Neuronal stem cell (in vitro differentiated cells): ENCODE data around the gene AP1G2.

Source experiments
- DNase-seq: peaks from one replicate; pipeline ENCODE4 v3.0.0-alpha.2; 2013; ENCODE audit warnings: low spot score
- H2AFZ ChIP-seq: one replicate; pipeline ENCODE4 v1.6.1; 2013; ENCODE audit warnings: mild to moderate bottlenecking, low read length, inconsistent platforms
- H2AK5ac ChIP-seq: 2 replicates; pipeline ENCODE4 v1.6.1; 2013; ENCODE audit warnings: low read depth, mild to moderate bottlenecking, inconsistent platforms, low read length, moderate library complexity, mixed read lengths
- H2BK120ac ChIP-seq: 2 replicates; pipeline ENCODE4 v1.6.1; 2013; ENCODE audit warnings: low read depth, mild to moderate bottlenecking, inconsistent platforms, low read length, moderate library complexity, mixed read lengths
- H2BK12ac ChIP-seq: one replicate; pipeline ENCODE4 v1.6.1; 2013; ENCODE audit warnings: low read length, inconsistent platforms
- H2BK15ac ChIP-seq: 2 replicates; pipeline ENCODE4 v1.6.1; 2013; ENCODE audit warnings: mild to moderate bottlenecking, low read length, inconsistent platforms, mixed read lengths
- H2BK5ac ChIP-seq: one replicate; pipeline ENCODE4 v1.6.1; 2013; ENCODE audit warnings: inconsistent platforms, mild to moderate bottlenecking, low read length, moderate library complexity
- H3K14ac ChIP-seq: one replicate; pipeline ENCODE4 v1.6.1; 2013; ENCODE audit warnings: low read length, inconsistent platforms
- H3K18ac ChIP-seq: 2 replicates; pipeline ENCODE4 v1.6.1; 2013; ENCODE audit warnings: low read length, inconsistent platforms
- H3K23ac ChIP-seq: 2 replicates; pipeline ENCODE4 v1.6.1; 2013; ENCODE audit warnings: low read depth, mild to moderate bottlenecking, mixed read lengths, low read length, inconsistent platforms; ENCODE audit not compliant: poor library complexity
- H3K27ac ChIP-seq: replicated peaks from 3 replicates; pipeline ENCODE4 v1.5.1; 2013; ENCODE audit warnings: low read length, inconsistent platforms
- H3K27me3 ChIP-seq, 3 experiments: 2 replicates each; pipeline ENCODE4 v1.6.1; 2013; ENCODE audit warnings: low read length in 3 of 3, mild to moderate bottlenecking in 2 of 3, inconsistent platforms in 1 of 3, low read depth in 1 of 3, mixed read lengths in 1 of 3, moderate library complexity in 1 of 3; ENCODE audit not compliant: control insufficient read depth in 3 of 3, insufficient read depth in 3 of 3
- H3K36me3 ChIP-seq, 2 donors: replicated peaks in 1 of 2; 2 replicates each; pipeline ENCODE4 v1.6.1; 2013; ENCODE audit warnings: low read length in 2 of 2; ENCODE audit not compliant: control insufficient read depth in 2 of 2, insufficient read depth in 2 of 2
- H3K4ac ChIP-seq: 2 replicates; pipeline ENCODE4 v1.6.1; 2013; ENCODE audit warnings: inconsistent platforms, mild to moderate bottlenecking, low read length, moderate library complexity
- H3K4me1 ChIP-seq, 2 donors: 1 replicate in 1 of 2; 2 replicates in 1 of 2; pipeline ENCODE4 v1.6.1; 2013; ENCODE audit warnings: low read length in 2 of 2, low read depth in 1 of 2; ENCODE audit not compliant: control insufficient read depth in 2 of 2, insufficient read depth in 1 of 2
- H3K4me2 ChIP-seq: one replicate; pipeline ENCODE4 v1.6.1; 2013; ENCODE audit warnings: mild to moderate bottlenecking, low read length, inconsistent platforms; ENCODE audit not compliant: insufficient read depth, poor library complexity, severe bottlenecking
- H3K4me3 ChIP-seq, 2 donors: 2 replicates each; pipeline ENCODE4 v1.5.1; 2013; ENCODE audit warnings: low read length in 2 of 2, mild to moderate bottlenecking in 2 of 2, inconsistent platforms in 1 of 2, moderate library complexity in 1 of 2
- H3K79me1 ChIP-seq: one replicate; pipeline ENCODE4 v1.6.1; 2013; ENCODE audit warnings: low read depth, mild to moderate bottlenecking, inconsistent platforms, low read length, moderate library complexity
- H3K9ac ChIP-seq: one replicate; pipeline ENCODE4 v1.6.1; 2013; ENCODE audit warnings: mild to moderate bottlenecking, low read depth, low read length, inconsistent platforms; ENCODE audit not compliant: poor library complexity
- H3K9me3 ChIP-seq, 2 donors: replicated peaks in 1 of 2; 2 replicates each; pipeline versions ENCODE3 to v1.6.1; 2013; ENCODE audit warnings: low read length in 2 of 2, mild to moderate bottlenecking in 2 of 2, inconsistent platforms in 1 of 2, low read depth in 1 of 2, mixed read lengths in 1 of 2, moderate library complexity in 1 of 2; ENCODE audit not compliant: control insufficient read depth in 2 of 2, insufficient read depth in 1 of 2
- H4K8ac ChIP-seq: one replicate; pipeline ENCODE4 v1.6.1; 2013; ENCODE audit warnings: low read depth, mild to moderate bottlenecking, inconsistent platforms, low read length, moderate library complexity
- H4K91ac ChIP-seq: one replicate; pipeline ENCODE4 v1.6.1; 2013; ENCODE audit warnings: low read length, low read depth, mild to moderate bottlenecking, inconsistent platforms; ENCODE audit not compliant: poor library complexity
- WGBS, 2 donors: extraction: QIAGEN DNeasy Blood & Tissue Kit; methylation state at CpG; one replicate each; pipeline ENCODE4 v1.1.7; 2013; ENCODE audit warnings: missing lambda C conversion rate in 2 of 2, mixed read lengths in 1 of 2; ENCODE audit not compliant: insufficient read length in 2 of 2, insufficient replicate concordance in 1 of 2; ENCODE audit errors: extremely low coverage in 2 of 2; 5-methylcytosine and 5-hydroxymethylcytosine counted together

The AP1G2 gene

GRCh38 chr14:23559010-23559925 lies 8.3 kb downstream of the AP1G2 start:
- Histone ChIP-seq H3K27me3 (no peaks in the 10 kb centered on the region), H3K23ac (no peak overlapping the region), H3K79me1 (peaks cover 2% of the 10 kb centered on the region), H3K4me1 (peaks cover 9 to 12% of the 10 kb centered on the region in 2 donors), H2AK5ac (no peak overlapping the region), H3K27ac (no peak overlapping the region), H3K9ac (no peak overlapping the region), H3K9me3 (no peaks in the 10 kb centered on the region), H4K8ac (no peak overlapping the region), H2AFZ (no peak overlapping the region), H4K91ac (no peak overlapping the region), H2BK5ac (no peak overlapping the region), H2BK15ac (no peak overlapping the region), H2BK120ac (no peak overlapping the region), H3K36me3 (peaks cover 18 to 32% of the 10 kb centered on the region in 2 donors), H2BK12ac (no peak overlapping the region), H3K4me3 (no peak overlapping the region), H3K4ac (no peak overlapping the region), H3K18ac (no peak overlapping the region), H3K4me2 (no peak overlapping the region), H3K14ac (no peak overlapping the region)
- no CpG with 5 or more reads among the region's 21 CpGs for WGBS, 2 donors
- peak; percentile 68 for DNase-seq

DNA sequence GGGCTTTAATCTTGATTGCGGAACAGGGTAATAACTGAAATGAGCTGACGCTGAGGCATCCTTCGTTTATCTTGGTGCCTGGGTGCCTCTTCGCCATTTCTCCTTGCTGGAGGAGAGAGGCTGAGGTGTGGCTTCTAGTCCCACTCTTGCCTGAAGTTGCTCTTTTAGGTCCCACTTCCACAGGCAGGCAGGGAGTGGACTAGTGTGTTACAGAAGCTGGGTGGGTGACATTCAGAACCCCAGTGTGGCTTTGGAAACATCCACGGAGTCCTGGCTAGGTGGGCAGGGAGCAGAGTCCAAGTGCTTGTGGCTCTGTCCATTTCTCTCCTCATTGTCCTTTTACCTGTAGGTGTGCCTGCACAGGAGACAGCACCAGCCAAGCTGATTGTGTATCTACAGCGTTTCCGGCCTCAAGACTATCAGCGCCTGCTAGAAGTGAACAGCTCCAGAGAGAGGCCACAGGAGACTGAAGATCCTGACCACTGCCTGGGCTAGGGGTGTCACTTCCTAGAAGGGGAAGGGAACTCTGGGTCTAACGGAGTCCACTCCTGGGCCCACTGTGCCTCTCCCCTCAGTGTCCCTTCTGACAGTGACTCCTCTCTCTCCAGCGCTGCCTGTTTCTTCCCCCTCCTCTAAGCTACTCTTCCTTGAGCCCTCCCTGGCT lies 9.1 kb downstream of the AP1G2 start:
- Histone ChIP-seq H3K79me1 (peaks cover 2% of the 10 kb centered on the region), H3K9ac (no peak overlapping the region), H4K8ac (no peak overlapping the region), H3K18ac (no peak overlapping the region), H3K23ac (no peak overlapping the region), H2AK5ac (no peak overlapping the region), H3K4me1 (peaks cover 9 to 12% of the 10 kb centered on the region in 2 donors), H3K4me2 (no peak overlapping the region), H2BK15ac (no peak overlapping the region), H2AFZ (no peak overlapping the region), H3K4ac (no peak overlapping the region), H3K36me3 (peaks cover 18 to 28% of the 10 kb centered on the region in 2 donors), H3K27ac (no peak overlapping the region), H2BK120ac (no peak overlapping the region), H2BK12ac (no peak overlapping the region), H2BK5ac (no peak overlapping the region), H3K4me3 (no peak overlapping the region), H4K91ac (no peak overlapping the region), H3K9me3 (no peaks in the 10 kb centered on the region), H3K27me3 (no peaks in the 10 kb centered on the region), H3K14ac (no peak overlapping the region)
- DNase-seq, result no peak
- whole genome bisulfite sequencing, 2 donors, result no CpG with 5 or more reads among the region's 10 CpGs

- Histone ChIP-seq H3K27me3 (no peaks in the 10 kb centered on the region), H2BK12ac (no peak overlapping the region), H2AFZ (no peak overlapping the region), H4K8ac (no peak overlapping the region), H3K4me2 (no peak overlapping the region), H4K91ac (no peak overlapping the region), H3K4me3 (no peak overlapping the region), H3K18ac (no peak overlapping the region), H3K14ac (no peak overlapping the region), H3K4ac (no peak overlapping the region), H2BK15ac (no peak overlapping the region), H3K79me1 (peaks cover 2% of the 10 kb centered on the region), H3K36me3 (peaks cover 18 to 26% of the 10 kb centered on the region in 2 donors), H3K4me1 (peaks cover 9 to 12% of the 10 kb centered on the region in 2 donors), H3K9me3 (no peaks in the 10 kb centered on the region), H2BK120ac (no peak overlapping the region), H2BK5ac (no peak overlapping the region), H3K27ac (no peak overlapping the region), H3K9ac (no peak overlapping the region), H3K23ac (no peak overlapping the region), H2AK5ac (no peak overlapping the region)
- no CpG with 5 or more reads among the region's 1 CpG for WGBS, 2 donors
- DNase-seq, result no peak
Observed at GRCh38 chr14:23557946-23558345, 9.6 kb downstream of the AP1G2 start.

DNA sequence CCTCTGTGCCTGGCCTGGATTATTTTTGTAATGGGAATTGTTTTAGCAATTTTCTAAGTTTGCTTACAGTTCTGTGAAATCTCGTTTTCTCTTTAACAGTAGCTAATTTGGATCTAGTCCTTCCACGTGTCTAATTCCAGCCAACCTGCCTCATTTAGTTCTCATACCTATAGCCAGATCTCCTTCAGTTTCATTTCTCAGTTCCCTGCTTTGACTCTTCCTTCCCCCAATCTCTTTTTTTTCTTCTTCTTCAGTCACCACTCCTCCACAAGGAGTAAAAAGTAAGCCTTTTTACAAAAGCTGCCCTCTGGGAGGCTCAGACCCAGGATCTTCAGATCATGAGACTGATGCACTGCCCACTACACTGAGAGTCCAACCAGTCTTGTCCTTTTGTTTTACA lies 10.1 kb downstream of the AP1G2 start:
- Histone ChIP-seq H3K9me3 (no peaks in the 10 kb centered on the region), H3K14ac (no peak overlapping the region), H3K23ac (no peak overlapping the region), H3K9ac (no peak overlapping the region), H3K4me1 (peaks cover 9 to 12% of the 10 kb centered on the region in 2 donors), H3K27me3 (no peaks in the 10 kb centered on the region), H3K18ac (no peak overlapping the region), H2AK5ac (no peak overlapping the region), H2BK15ac (no peak overlapping the region), H3K4me3 (no peak overlapping the region), H2AFZ (no peak overlapping the region), H2BK5ac (no peak overlapping the region), H2BK12ac (no peak overlapping the region), H3K36me3 (peaks cover 18 to 26% of the 10 kb centered on the region in 2 donors), H3K4ac (no peak overlapping the region), H4K8ac (no peak overlapping the region), H4K91ac (no peak overlapping the region), H2BK120ac (no peak overlapping the region), H3K4me2 (no peak overlapping the region), H3K79me1 (peaks cover 2% of the 10 kb centered on the region), H3K27ac (no peak overlapping the region)
- DNase-seq, result no peak
- WGBS, 2 donors, result no CpG with 5 or more reads among the region's 2 CpGs
